Calu3 (cell line): ENCODE results near the gene PAK1. TPM values are rescaled to one million over a fixed set of nuclear protein-coding genes. Genes with fewer than 3 reads are reported as not detected.

ENCODE experiments used
- BruUV-seq: library from RNA; stranded (reverse); fragments of 400-500 nt; replicated peaks from 2 replicates; lab custom pipeline; 2021; lab: Mats Ljungman, UMichigan
- CTCF ChIA-PET: fragments of 300-600 bp; sonication (Branson Sonifier 250); formaldehyde crosslinking; loops from one replicate; lab custom pipeline; 2022; ENCODE audit warnings: antibody characterized with exemption; lab: Charles Lee
- DNase-seq: peaks from one replicate; pipeline ENCODE4 v3.0.0; 2022
- H3K27ac Mint-ChIP-seq: one replicate; pipeline ENCODE4 v1.8.0; 2022; ENCODE audit warnings: mixed read lengths; ENCODE audit not compliant: unreplicated experiment
- H3K27me3 Mint-ChIP-seq: one replicate; pipeline ENCODE4 v1.8.0; 2022; ENCODE audit warnings: mixed read lengths; ENCODE audit not compliant: unreplicated experiment
- H3K36me3 Mint-ChIP-seq: one replicate; pipeline ENCODE4 v1.8.0; 2022; ENCODE audit warnings: mild to moderate bottlenecking, moderate library complexity, mixed read lengths; ENCODE audit not compliant: insufficient read depth, unreplicated experiment
- H3K4me1 Mint-ChIP-seq: one replicate; pipeline ENCODE4 v1.8.0; 2022; ENCODE audit warnings: mild to moderate bottlenecking, low read depth, mixed read lengths; ENCODE audit not compliant: unreplicated experiment
- H3K4me3 Mint-ChIP-seq: one replicate; pipeline ENCODE4 v1.8.0; 2022; ENCODE audit warnings: mild to moderate bottlenecking, low read depth, moderate library complexity, mixed read lengths; ENCODE audit not compliant: unreplicated experiment
- H3K9me3 Mint-ChIP-seq: one replicate; pipeline ENCODE4 v1.8.0; 2022; ENCODE audit warnings: low read depth, mixed read lengths; ENCODE audit not compliant: unreplicated experiment
- CTCF ChIP-seq: fragments of 200-600 bp; IDR thresholded peaks from one replicate; pipeline ENCODE4 v1.8.0; 2022; ENCODE audit warnings: antibody characterized with exemption; ENCODE audit not compliant: unreplicated experiment
- intact Hi-C: fragments of 100-400 bp; cut with micrococcal nuclease; formaldehyde crosslinking; loops from one replicate; pipeline ENCODE4 v1.10.0; 2022; ENCODE audit not compliant: unreplicated experiment
- total RNA-seq: library from RNA; stranded (reverse); gene quantifications from 2 replicates; pipeline ENCODE4 v1.2.3, GENCODE V29; 2022

PAK1 gene
- total RNA-seq, 1 experiment from 2014 or later, result 58.5 TPM

GRCh38 chr11:77287615-77288273, 186.2 kb downstream of the PAK1 start:
- Mint-ChIP-seq H3K27ac (no peak overlapping the region), H3K4me3 (no peak overlapping the region)
- CTCF ChIA-PET, result no interaction called here

GRCh38 chr11:77287136-77287535, 186.8 kb downstream of the PAK1 start:
- DNase-seq, result no peak
- Mint-ChIP-seq H3K27ac (no peak overlapping the region), H3K36me3 (no peaks in the 10 kb centered on the region), H3K27me3 (no peaks in the 10 kb centered on the region), H3K4me3 (no peak overlapping the region), H3K4me1 (no peaks in the 10 kb centered on the region), H3K9me3 (no peaks in the 10 kb centered on the region)
- intact Hi-C loops, result no loop called here
- TF ChIP-seq CTCF, result no peak
- BruUV-seq, result no TSS peak
- CTCF ChIA-PET, result interaction anchor here (0.6 to 1.1 kb wide), 2 partner anchors 38 to 69 kb away, joined by 4 read pairs; no protein-coding TSS in a partner anchor

More at GRCh38 chr11:77287615-77288273, 186.2 kb downstream of the PAK1 start:
- Mint-ChIP-seq H3K4me1 (no peaks in the 10 kb centered on the region), H3K27me3 (no peaks in the 10 kb centered on the region), H3K36me3 (no peaks in the 10 kb centered on the region), H3K9me3 (no peaks in the 10 kb centered on the region)
- DNase-seq, result no peak
- BruUV-seq, result no TSS peak
- TF ChIP-seq CTCF, result no peak
- intact Hi-C loops, result no loop called here

DNA sequence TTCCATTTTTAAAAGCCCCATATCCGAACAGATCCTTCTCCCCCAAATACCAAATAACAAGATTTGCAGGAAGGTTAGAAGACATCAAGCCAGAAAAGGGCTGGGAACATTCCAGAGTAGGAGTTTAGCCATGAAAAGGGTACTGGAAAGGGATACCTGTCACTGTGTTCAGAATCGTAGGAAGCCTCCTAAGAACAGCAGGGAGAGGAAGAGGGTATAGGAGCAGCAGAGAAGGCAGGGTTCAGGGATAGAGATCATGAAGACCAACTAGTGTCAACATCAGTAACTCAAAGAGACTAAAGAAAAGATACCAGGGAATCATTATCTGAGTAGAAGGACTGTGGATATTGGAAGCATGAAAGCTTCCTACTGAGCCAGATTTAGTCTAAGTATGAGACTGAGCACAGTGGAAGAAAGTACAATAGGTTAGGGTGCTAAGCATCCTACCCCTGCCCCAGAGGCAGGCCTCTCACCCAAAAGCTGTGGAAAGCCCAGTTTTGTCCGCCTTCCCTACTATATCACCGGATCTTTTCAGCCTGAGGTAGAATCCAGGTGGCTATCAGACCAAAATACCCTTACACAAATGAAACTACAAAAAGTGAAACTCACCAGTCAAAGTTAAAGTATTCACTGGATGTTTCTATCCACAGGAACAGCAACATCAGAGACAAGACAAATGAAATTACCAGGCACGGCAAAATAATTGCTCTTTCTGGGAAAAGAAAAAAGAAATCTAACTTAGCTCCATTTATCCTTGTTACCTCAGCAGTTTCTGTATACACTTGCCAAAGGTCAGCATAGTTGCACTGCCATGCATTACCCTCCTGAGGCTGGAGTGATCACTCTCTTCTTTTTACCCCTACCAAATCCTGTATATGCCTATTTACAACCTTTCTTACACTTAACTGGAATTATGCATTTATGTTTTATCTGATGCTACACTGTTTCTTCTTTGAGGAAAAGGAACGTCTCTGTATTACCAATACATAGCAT, 189.1 kb downstream of the PAK1 start:
- CTCF ChIA-PET, result interaction anchor here (0.8 kb wide), 1 partner anchor 14 kb away, joined by 4 read pairs; no protein-coding TSS in a partner anchor
- H3K4me1 Mint-ChIP-seq, result no peaks in the 10 kb centered on the region
- H3K9me3 Mint-ChIP-seq, result no peaks in the 10 kb centered on the region
- no peak overlapping the region for H3K4me3 Mint-ChIP-seq
- no peaks in the 10 kb centered on the region for H3K36me3 Mint-ChIP-seq
- H3K27ac Mint-ChIP-seq, result no peak overlapping the region
- no peak for DNase-seq
- TF ChIP-seq CTCF, result no peak
- H3K27me3 Mint-ChIP-seq, result no peaks in the 10 kb centered on the region
- intact Hi-C loops, result no loop called here
- no TSS peak for BruUV-seq

DNA sequence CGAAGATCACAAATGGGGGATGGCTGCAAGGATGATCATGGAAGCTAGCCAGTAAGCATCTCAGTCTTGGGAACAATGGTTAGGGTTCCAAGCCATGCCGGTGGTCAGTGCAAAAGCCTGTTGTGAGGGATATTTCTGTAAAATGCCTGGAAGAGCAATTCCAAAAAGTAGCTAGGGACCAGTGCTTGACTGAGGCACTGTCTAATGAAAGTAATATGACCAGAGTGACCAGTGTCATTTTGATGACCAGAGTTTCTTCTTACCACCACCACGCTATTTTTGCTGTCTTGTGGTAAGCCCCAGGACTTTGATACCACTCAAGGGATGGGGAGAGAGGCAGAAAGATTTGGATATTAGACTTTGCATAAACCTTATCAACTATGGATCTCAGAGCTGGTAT, 190.8 kb downstream of the PAK1 start:
- Mint-ChIP-seq H3K4me1 (peaks cover 15% of the 10 kb centered on the region), H3K27ac (no peak overlapping the region), H3K27me3 (no peaks in the 10 kb centered on the region), H3K4me3 (no peak overlapping the region), H3K36me3 (no peaks in the 10 kb centered on the region), H3K9me3 (no peaks in the 10 kb centered on the region)
- intact Hi-C loops, result no loop called here
- DNase-seq, result no peak
- CTCF ChIA-PET, result no interaction called here
- no TSS peak for BruUV-seq
- TF ChIP-seq CTCF, result no peak
